Neural cell (in vitro differentiated cells): ENCODE measurements around the gene RGS6. TPM values are rescaled to one million over a fixed set of nuclear protein-coding genes. Genes with fewer than 3 reads are reported as not detected.

ENCODE experiments used
- H2AFZ ChIP-seq: fragments of 200-600, 300-800 bp; sonication (generic), shearing (Covaris generic); 2 replicates; pipeline ENCODE4 v1.6.0; 2014; ENCODE audit warnings: low read depth, mild to moderate bottlenecking, antibody characterized with exemption, low read length, moderate library complexity
- H3F3A ChIP-seq: fragments of 200-600 bp; shearing (Covaris generic); 2 replicates; pipeline ENCODE4 v1.6.1; 2016; ENCODE audit warnings: mild to moderate bottlenecking, moderate library complexity, mixed read lengths, antibody characterized with exemption, low read length; ENCODE audit not compliant: insufficient read depth, poor library complexity, severe bottlenecking
- H3K27ac ChIP-seq: fragments of 200-600, 300-800 bp; sonication (generic), shearing (Covaris generic); 2 replicates; pipeline ENCODE4 v1.5.1; 2014; ENCODE audit warnings: mild to moderate bottlenecking, low read length, moderate library complexity
- H3K27me3 ChIP-seq: fragments of 300-800, 200-600 bp; sonication (generic), shearing (Covaris generic); 2 replicates; pipeline ENCODE4 v1.6.0; 2014; ENCODE audit warnings: mild to moderate bottlenecking, low read depth, low read length, moderate library complexity; ENCODE audit not compliant: insufficient read depth
- H3K36me3 ChIP-seq: fragments of 300-800, 200-600 bp; sonication (generic), shearing (Covaris generic); 2 replicates; pipeline ENCODE4 v1.5.1; 2014; ENCODE audit warnings: mild to moderate bottlenecking, antibody characterized with exemption, low read length, moderate library complexity; ENCODE audit not compliant: insufficient read depth
- H3K4me2 ChIP-seq: fragments of 300-800, 200-600 bp; sonication (generic), shearing (Covaris generic); 2 replicates; pipeline ENCODE4 v1.6.0; 2014; ENCODE audit warnings: mild to moderate bottlenecking, low read length
- H3K4me3 ChIP-seq: fragments of 300-800, 200-600 bp; sonication (generic), shearing (Covaris generic); 2 replicates; pipeline ENCODE4 v1.5.1; 2014; ENCODE audit warnings: mild to moderate bottlenecking, low read length, moderate library complexity
- H3K79me2 ChIP-seq: fragments of 200-600 bp; shearing (Covaris generic); replicated peaks from 2 replicates; pipeline ENCODE4 v1.6.0; 2014; ENCODE audit warnings: mild to moderate bottlenecking, low read length, moderate library complexity; ENCODE audit not compliant: insufficient read depth
- H3K9ac ChIP-seq: fragments of 300-800, 200-600 bp; sonication (generic), shearing (Covaris generic); 2 replicates; pipeline ENCODE4 v1.6.1; 2016; ENCODE audit warnings: mild to moderate bottlenecking, low read length, mixed read lengths
- H3K9me2 ChIP-seq: fragments of 200-600 bp; shearing (Covaris generic); 2 replicates; pipeline ENCODE4 v1.6.1; 2016; ENCODE audit warnings: mild to moderate bottlenecking, low read length, mixed read lengths; ENCODE audit not compliant: insufficient read depth
- H3K9me3 ChIP-seq: fragments of 200-600, 300-800 bp; sonication (generic), shearing (Covaris generic); 2 replicates; pipeline ENCODE4 v1.6.1; 2016; ENCODE audit warnings: mild to moderate bottlenecking, mixed run types, low read length, moderate library complexity, mixed read lengths
- H4K20me1 ChIP-seq: fragments of 200-600 bp; shearing (Covaris generic); 2 replicates; pipeline ENCODE4 v1.6.1; 2016; ENCODE audit warnings: mild to moderate bottlenecking, mixed run types; ENCODE audit not compliant: insufficient read depth
- CTCF ChIP-seq: fragments of 450-650 bp; IDR thresholded peaks from 2 replicates; pipeline ENCODE4 v1.5.1; 2014; ENCODE audit warnings: antibody characterized with exemption, mild to moderate bottlenecking, moderate library complexity; ENCODE audit not compliant: poor library complexity, severe bottlenecking
- EP300 ChIP-seq: fragments of 450-650 bp; conservative IDR thresholded peaks from 2 replicates; pipeline ENCODE4 v1.6.1; 2014; ENCODE audit warnings: antibody characterized with exemption, mild to moderate bottlenecking, moderate library complexity; ENCODE audit not compliant: poor library complexity, severe bottlenecking
- EZH2 ChIP-seq: fragments of 200-600, 300-800 bp; shearing (Covaris generic), sonication (generic); IDR thresholded peaks from 2 replicates; pipeline ENCODE4 v1.6.1; 2014; ENCODE audit warnings: antibody characterized with exemption, low read length, borderline replicate concordance, mild to moderate bottlenecking; ENCODE audit not compliant: insufficient read depth, poor library complexity, severe bottlenecking
- MXI1 ChIP-seq: fragments of 450-650 bp; conservative IDR thresholded peaks from 2 replicates; pipeline ENCODE4 v1.6.1; 2014; ENCODE audit warnings: antibody characterized with exemption, mild to moderate bottlenecking; ENCODE audit not compliant: poor library complexity, severe bottlenecking
- POLR2AphosphoS5 ChIP-seq: IDR thresholded peaks from 2 replicates; pipeline ENCODE4 v1.6.1; 2012
- RAD21 ChIP-seq: fragments of 450-650 bp; conservative IDR thresholded peaks from 2 replicates; pipeline ENCODE4 v1.6.1; 2014; ENCODE audit warnings: antibody characterized with exemption, mild to moderate bottlenecking, moderate library complexity
- REST ChIP-seq: IDR thresholded peaks from 2 replicates; pipeline ENCODE4 v1.6.1; 2012; ENCODE audit warnings: borderline replicate concordance
- SMC3 ChIP-seq: fragments of 450-650 bp; conservative IDR thresholded peaks from 2 replicates; pipeline ENCODE4 v1.6.1; 2014; ENCODE audit warnings: antibody characterized with exemption, mild to moderate bottlenecking, moderate library complexity; ENCODE audit not compliant: poor library complexity
- TAF1 ChIP-seq: IDR thresholded peaks from 2 replicates; pipeline ENCODE4 v1.6.1; 2012; ENCODE audit warnings: low read depth
- polyA plus RNA-seq: library from polyadenylated mRNA; depleted of rRNA; stranded (reverse); fragments of >200 nt; gene quantifications from 2 replicates; pipeline ENCODE4 v1.2.3, GENCODE V29; 2014

Gene RGS6
- polyA plus RNA-seq, 1 donor from 2014 or later, result 7.3 TPM

- no peak overlapping the region for H2AFZ ChIP-seq
- no peaks in the 10 kb centered on the region for H3K27me3 ChIP-seq
- H3F3A ChIP-seq, result no peaks in the 10 kb centered on the region
- H3K36me3 ChIP-seq, result no peaks in the 10 kb centered on the region
- no peaks in the 10 kb centered on the region for H3K9me3 ChIP-seq
- H3K4me3 ChIP-seq, result no peak overlapping the region
- H3K79me2 ChIP-seq, result no peaks in the 10 kb centered on the region
- H3K9ac ChIP-seq, result no peak overlapping the region
- no peak for TF ChIP-seq CTCF
- no peak for TF ChIP-seq SMC3
- TF ChIP-seq RAD21, result no peak
- no peak for TF ChIP-seq MXI1
- TF ChIP-seq EP300, result no peak
- no peak for TF ChIP-seq POLR2AphosphoS5
- TF ChIP-seq REST, result no peak
- no peak for TF ChIP-seq EZH2
- H4K20me1 ChIP-seq, result no peaks in the 10 kb centered on the region
- H3K4me2 ChIP-seq, result no peak overlapping the region
- no peaks in the 10 kb centered on the region for H3K9me2 ChIP-seq
- no peak overlapping the region for H3K27ac ChIP-seq
Measured at GRCh38 chr14:72155379-72155993, 223.3 kb downstream of the RGS6 start.

GRCh38 chr14:72164420-72165228, 232.4 kb downstream of the RGS6 start:
- TF ChIP-seq MXI1 (no peak), RAD21 (no peak), EZH2 (no peak), CTCF (no peak), POLR2AphosphoS5 (no peak), EP300 (no peak), REST (no peak), SMC3 (no peak), TAF1 (no peak)
- H3K36me3 ChIP-seq, result no peaks in the 10 kb centered on the region
- no peak overlapping the region for H3K27ac ChIP-seq
- no peaks in the 10 kb centered on the region for H3K27me3 ChIP-seq
- no peak overlapping the region for H2AFZ ChIP-seq
- no peaks in the 10 kb centered on the region for H3K9me2 ChIP-seq
- H4K20me1 ChIP-seq, result no peaks in the 10 kb centered on the region
- H3K79me2 ChIP-seq, result no peaks in the 10 kb centered on the region
- H3F3A ChIP-seq, result no peaks in the 10 kb centered on the region
- H3K9me3 ChIP-seq, result no peaks in the 10 kb centered on the region
- no peak overlapping the region for H3K4me2 ChIP-seq
- no peak overlapping the region for H3K9ac ChIP-seq
- H3K4me3 ChIP-seq, result no peak overlapping the region
